Activated CD4-positive, alpha-beta T cell treated with anti-CD3 and anti-CD28 coated beads, Interleukin-2, amount 50 U/mL, for 48 hours (primary cell): Measurements from ENCODE around the gene CMKLR1.

ENCODE experiments used
- DNase-seq, 2 experiments: peaks; one replicate each; pipeline ENCODE4 v3.0.0-alpha.2; 2020

The CMKLR1 gene

DNA sequence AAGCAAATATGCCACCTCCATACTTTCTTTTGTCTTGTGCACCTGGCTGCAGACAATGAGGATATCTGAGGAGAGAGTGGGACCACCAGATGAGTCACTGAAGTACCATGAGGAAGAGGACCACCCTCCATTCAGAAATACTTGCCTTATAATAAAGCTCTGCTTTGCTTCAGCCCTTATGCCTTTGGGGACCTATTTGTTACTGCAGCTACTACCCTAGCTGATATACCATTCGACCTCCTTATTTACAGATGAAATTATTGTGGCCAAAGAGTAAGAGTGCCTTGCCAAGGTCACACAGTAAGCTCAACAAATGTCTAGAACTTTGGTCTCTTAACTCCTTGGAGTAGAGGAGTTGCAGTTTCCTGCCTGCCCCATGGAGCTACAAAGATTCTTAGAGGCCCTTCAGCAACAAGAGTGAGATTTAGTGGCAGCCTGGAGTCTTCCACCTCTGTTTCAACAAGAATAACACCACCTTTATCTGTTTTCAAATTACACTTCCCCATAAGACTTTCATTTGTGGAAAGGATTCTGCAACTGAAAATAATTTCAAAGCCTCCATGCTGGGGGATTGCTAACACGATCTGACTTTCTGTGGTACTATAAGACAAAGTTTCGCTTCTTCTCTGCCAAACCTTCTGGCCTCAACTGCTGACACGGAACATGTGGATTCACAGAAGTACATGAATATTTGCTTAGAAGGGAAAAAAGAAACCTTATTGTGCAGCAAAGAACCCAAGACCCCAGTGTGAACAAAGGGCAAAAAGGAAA, 3.6 kb downstream of the CMKLR1 start:
- no peak for DNase-seq

DNA sequence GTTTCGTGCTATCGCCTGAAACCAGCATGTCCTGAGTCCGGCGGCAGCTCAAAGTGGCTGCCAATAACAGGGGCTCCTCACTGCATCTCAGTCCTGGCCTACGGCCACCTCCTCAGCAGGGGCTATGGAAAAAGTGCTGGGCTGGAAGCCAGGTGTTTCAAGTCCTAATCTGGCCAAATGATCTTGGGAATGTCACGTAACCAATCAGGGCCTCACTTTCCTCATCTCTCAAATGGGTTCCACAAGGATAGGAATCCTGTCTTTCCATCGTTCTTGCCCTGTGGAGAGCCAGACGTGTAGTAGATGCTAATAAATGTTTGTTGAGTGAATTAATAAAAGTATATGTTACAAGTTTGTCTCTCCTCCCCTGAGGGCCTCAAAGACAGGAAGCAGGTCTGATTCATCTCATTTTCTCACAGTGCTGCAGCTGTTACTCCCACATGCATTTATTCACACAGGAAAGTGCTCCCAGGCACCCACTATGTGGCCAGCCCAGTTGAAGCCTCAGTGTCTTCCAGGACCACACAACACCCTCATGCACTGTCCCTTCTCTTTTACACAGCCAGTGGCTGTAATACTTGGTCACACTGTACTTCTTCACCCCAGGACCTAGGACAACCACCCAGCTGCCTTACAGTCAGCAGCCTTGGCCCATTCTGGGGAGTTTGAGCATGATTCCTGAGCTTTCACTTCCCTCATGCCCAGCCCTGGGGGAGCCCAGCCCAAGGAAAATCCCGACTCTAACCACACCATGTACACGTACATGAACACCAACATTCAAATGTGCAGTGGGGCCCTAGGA, 5.0 kb downstream of the CMKLR1 start:
- no peak for DNase-seq

DNA sequence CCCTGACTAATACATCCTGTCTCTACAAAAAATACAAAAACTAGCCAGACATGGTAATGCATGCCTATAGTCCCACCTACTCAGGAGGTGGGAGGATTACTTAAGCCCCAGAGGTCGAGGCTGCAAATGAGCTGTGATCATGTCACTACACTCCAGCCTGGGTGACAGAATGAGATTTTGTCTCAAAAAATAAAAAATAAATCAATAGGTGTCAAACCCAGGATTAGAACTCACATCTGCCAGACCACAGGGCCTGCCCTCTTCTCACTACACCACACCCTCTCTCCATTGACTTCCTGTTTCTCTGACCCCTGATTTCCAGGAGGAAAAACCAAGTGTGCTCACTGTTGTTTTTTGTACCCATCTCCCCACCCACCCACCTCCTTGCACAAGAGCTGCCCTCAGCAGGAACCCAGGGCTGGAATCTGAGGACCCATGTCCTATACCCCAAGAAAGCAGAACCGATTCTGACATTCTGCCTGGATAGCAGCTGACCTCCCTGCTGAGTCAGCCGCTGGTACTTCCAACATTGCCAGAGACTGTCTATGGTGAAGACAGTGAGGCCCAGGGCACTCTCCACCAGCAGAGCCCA, 6.2 kb downstream of the CMKLR1 start:
- DNase-seq, result no peak

- no peak for DNase-seq
Measured at GRCh38 chr12:108328420-108328819, 10.7 kb downstream of the CMKLR1 start.

- no peak for DNase-seq
Measured at GRCh38 chr12:108327621-108328344, 11.3 kb downstream of the CMKLR1 start.

GRCh38 chr12:108326254-108326750, 12.8 kb downstream of the CMKLR1 start:
- no peak for DNase-seq

DNA sequence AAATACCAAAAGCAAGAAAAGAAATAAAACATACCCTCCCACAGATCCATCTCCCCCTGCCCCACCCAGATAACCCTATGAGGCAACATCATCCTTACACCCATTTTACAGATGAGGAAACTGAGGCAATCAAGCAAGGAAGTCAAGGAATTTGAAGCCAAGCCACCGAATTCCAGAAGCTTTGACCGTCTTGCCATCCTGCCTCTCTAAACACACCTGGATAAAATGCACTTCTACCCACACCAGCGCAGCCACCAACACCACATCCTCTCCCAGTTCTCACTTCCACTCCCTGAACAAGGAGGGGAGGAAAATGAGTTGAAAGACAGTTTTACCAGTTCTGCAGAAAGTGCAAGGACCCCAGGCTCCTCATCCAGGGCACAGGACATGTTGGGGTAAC, 13.6 kb downstream of the CMKLR1 start:
- DNase-seq, result no peak

GRCh38 chr12:108325018-108325358, 14.1 kb downstream of the CMKLR1 start:
- DNase-seq, result no peak

- DNase-seq, result no peak
Measured at GRCh38 chr12:108324351-108325017, 14.6 kb downstream of the CMKLR1 start.

DNA sequence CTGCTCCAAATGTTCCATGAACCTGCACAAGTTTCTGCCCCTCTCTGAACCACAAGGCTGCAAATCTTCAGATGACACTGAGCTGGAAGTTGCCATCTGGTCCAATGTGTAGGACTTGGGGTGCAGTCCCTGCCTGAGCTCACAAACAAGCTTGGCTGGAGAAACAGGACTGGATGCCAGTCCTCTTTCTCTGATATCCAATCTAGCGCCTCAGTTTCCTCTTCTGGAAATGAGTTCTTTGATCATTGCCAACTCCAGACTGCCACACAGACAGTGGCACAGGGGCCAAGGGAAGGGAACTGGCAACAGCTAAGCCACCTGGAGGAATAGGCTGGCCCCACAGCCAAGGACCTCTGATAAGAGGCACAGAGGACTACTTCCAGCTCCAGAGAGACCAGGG, 15.5 kb downstream of the CMKLR1 start:
- DNase-seq, result no peak

- DNase-seq, result no peak
Measured at GRCh38 chr12:108322998-108323397, 16.1 kb downstream of the CMKLR1 start.

DNA sequence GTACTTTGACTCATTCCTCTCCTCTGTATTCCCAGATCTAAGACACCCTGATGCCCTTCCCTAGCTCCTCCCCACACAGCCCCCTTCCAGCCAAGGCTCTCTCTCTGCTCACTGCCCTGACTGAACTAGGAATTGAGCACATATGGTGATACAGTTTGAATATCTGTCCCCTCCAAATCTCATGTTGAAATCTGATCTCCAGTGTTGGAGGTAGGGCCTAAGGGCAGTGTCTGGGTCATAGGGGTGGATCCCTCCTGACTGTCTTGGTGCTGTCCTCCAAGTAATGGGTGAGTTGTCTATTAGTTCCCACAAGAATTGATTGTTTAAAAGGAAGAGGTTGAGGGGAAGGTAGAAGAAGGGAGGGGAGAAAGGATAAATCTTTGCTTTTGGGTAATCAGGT, 17.4 kb downstream of the CMKLR1 start:
- DNase-seq, result no peak

GRCh38 chr12:108320507-108321293, 18.4 kb downstream of the CMKLR1 start:
- DNase-seq, result no peak

- DNase-seq, result no peak
Measured at GRCh38 chr12:108319277-108320234, 19.6 kb downstream of the CMKLR1 start.

GRCh38 chr12:108318472-108319275, 20.4 kb downstream of the CMKLR1 start:
- DNase-seq, result no peak

DNA sequence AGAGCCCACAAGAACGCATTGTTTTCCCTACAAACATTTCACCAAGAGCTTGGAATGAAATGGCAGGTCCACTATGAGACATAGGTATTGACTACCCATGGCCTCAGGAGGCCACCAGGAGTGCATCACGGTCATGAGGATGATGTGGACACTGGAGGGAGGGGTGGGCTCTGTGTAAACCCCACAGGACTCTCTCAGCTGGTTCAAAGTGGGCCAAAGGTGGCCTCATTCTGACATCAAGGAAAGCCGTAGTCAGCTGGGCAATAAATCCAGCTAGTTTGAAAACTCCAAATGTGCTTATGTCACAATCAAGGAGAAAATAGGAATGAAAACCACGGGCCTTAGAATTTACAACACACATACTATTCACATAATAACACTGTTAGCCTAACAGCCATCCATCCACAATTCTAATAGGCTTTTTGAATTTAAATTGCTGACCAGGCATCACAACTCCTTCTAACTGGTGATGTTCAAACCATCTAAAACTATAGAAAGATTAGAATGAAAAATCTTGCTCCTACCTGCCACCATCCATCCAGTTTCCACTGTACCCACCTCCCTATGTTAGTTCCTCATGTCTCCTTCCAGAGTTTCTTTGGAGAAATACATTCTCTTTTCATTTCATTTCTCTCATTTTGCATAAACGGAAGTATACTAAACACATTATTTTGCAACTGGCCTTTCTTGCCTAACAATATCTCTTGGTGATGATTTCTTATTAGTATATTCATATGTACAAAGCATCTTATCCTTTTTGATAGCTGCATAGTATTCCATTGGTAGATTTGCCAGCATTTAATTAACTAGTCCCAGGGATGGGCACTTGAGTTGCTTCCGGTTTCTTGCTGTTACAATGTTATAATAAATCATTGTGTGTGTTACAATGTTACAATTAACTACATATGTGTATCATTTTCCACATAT, 21.5 kb downstream of the CMKLR1 start:
- DNase-seq, result no peak

- no peak for DNase-seq
Measured at GRCh38 chr12:108316176-108317086, 22.7 kb downstream of the CMKLR1 start.
